Loucy (cell line): ENCODE results near the gene FGF12.

Experiments
- H2AFZ ChIP-seq: fragments of 200-600 bp; sonication (generic); 2 replicates; pipeline ENCODE4 v1.6.0; 2016; ENCODE audit warnings: antibody characterized with exemption, mild to moderate bottlenecking, low read length, moderate library complexity
- H3F3A ChIP-seq: fragments of 200-600 bp; 2 replicates; pipeline ENCODE4 v1.6.0; 2016; ENCODE audit warnings: antibody characterized with exemption, low read depth, mild to moderate bottlenecking
- H3K27me3 ChIP-seq: fragments of 200-600 bp; sonication (generic); 2 replicates; pipeline ENCODE4 v1.6.1; 2014; ENCODE audit warnings: low read length, mild to moderate bottlenecking; ENCODE audit not compliant: insufficient read depth, poor library complexity, severe bottlenecking
- H3K36me3 ChIP-seq: fragments of 200-600 bp; sonication (generic); 2 replicates; pipeline ENCODE4 v1.6.1; 2016; ENCODE audit warnings: low read length; ENCODE audit not compliant: insufficient read depth
- H3K4me1 ChIP-seq: fragments of 200-600 bp; sonication (generic); 2 replicates; pipeline ENCODE4 v1.5.1; 2014; ENCODE audit warnings: low read length, mild to moderate bottlenecking; ENCODE audit not compliant: insufficient read depth, poor library complexity, severe bottlenecking
- H3K4me2 ChIP-seq: fragments of 200-600 bp; sonication (generic); 2 replicates; pipeline ENCODE4 v1.6.0; 2014; ENCODE audit warnings: antibody characterized with exemption, low read length, low read depth, mild to moderate bottlenecking; ENCODE audit not compliant: poor library complexity, severe bottlenecking
- H3K4me3 ChIP-seq: fragments of 200-600 bp; sonication (generic); 2 replicates; pipeline ENCODE4 v1.5.1; 2014; ENCODE audit warnings: low read length, mild to moderate bottlenecking, mixed read lengths; ENCODE audit not compliant: poor library complexity, severe bottlenecking
- H3K79me2 ChIP-seq: fragments of 200-600 bp; sonication (generic); 2 replicates; pipeline ENCODE4 v1.6.1; 2014; ENCODE audit warnings: low read length; ENCODE audit not compliant: insufficient read depth
- H3K9ac ChIP-seq: fragments of 200-600 bp; sonication (generic); 2 replicates; pipeline ENCODE4 v1.6.0; 2014; ENCODE audit warnings: mild to moderate bottlenecking, low read depth, low read length, moderate library complexity; ENCODE audit not compliant: poor library complexity, severe bottlenecking
- H3K9me2 ChIP-seq: fragments of 200-600 bp; sonication (generic); replicated peaks from 2 replicates; pipeline ENCODE4 v1.6.1; 2016; ENCODE audit warnings: low read depth, low read length, mixed read lengths
- H3K9me3 ChIP-seq: fragments of 200-600 bp; sonication (generic); 2 replicates; pipeline ENCODE4 v1.6.1; 2014; ENCODE audit warnings: mild to moderate bottlenecking, antibody characterized with exemption, low read length, low read depth; ENCODE audit not compliant: insufficient read depth
- H4K20me1 ChIP-seq: fragments of 200-600 bp; sonication (generic); 2 replicates; pipeline ENCODE4 v1.6.0; 2014; ENCODE audit warnings: antibody characterized with exemption, low read length, mild to moderate bottlenecking; ENCODE audit not compliant: insufficient read depth, poor library complexity, severe bottlenecking
- EZH2phosphoT487 ChIP-seq: fragments of 200-600 bp; IDR thresholded peaks from 2 replicates; pipeline ENCODE4 v1.6.1; 2018; ENCODE audit warnings: antibody characterized with exemption, mild to moderate bottlenecking, moderate library complexity, borderline replicate concordance
- TF ChIP-seq, protein P1 (sequence below): fragments of 200-600 bp; sonication (generic); conservative IDR thresholded peaks from 2 replicates; pipeline ENCODE4 v1.5.1; 2014; ENCODE audit warnings: mild to moderate bottlenecking, antibody characterized with exemption, low read length

Gene FGF12

DNA sequence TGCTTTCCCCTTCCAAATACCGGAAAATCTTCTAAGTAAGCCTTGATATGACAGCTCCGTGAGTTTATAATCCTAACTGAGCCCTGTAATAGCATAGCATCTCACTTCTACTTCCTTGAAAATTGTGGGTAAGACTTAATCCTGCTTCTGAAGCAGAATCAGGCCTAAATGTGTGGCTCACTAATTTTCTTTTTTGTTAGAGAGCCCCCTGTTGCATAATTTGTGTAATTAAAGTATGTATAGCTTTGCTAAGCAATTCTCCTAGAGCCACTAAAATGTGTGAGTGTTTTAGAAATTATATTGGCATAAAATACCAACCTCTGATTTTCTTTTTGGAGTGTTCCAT lies 304.4 kb downstream of the FGF12 start:
- no peak overlapping the region for H2AFZ ChIP-seq
- H3K36me3 ChIP-seq: no peaks in the 10 kb centered on the region
- TF ChIP-seq EZH2phosphoT487: no peak
- TF ChIP-seq, protein P1, sequence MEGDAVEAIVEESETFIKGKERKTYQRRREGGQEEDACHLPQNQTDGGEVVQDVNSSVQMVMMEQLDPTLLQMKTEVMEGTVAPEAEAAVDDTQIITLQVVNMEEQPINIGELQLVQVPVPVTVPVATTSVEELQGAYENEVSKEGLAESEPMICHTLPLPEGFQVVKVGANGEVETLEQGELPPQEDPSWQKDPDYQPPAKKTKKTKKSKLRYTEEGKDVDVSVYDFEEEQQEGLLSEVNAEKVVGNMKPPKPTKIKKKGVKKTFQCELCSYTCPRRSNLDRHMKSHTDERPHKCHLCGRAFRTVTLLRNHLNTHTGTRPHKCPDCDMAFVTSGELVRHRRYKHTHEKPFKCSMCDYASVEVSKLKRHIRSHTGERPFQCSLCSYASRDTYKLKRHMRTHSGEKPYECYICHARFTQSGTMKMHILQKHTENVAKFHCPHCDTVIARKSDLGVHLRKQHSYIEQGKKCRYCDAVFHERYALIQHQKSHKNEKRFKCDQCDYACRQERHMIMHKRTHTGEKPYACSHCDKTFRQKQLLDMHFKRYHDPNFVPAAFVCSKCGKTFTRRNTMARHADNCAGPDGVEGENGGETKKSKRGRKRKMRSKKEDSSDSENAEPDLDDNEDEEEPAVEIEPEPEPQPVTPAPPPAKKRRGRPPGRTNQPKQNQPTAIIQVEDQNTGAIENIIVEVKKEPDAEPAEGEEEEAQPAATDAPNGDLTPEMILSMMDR: peak; percentile 58
- H3K9ac ChIP-seq: no peak overlapping the region
- no peaks in the 10 kb centered on the region for H3K9me3 ChIP-seq
- no peak overlapping the region for H3K4me2 ChIP-seq
- H3F3A ChIP-seq: no peaks in the 10 kb centered on the region
- no peaks in the 10 kb centered on the region for H3K27me3 ChIP-seq
- H3K4me1 ChIP-seq: no peaks in the 10 kb centered on the region
- H4K20me1 ChIP-seq: no peaks in the 10 kb centered on the region
- H3K79me2 ChIP-seq: no peaks in the 10 kb centered on the region
- no peak overlapping the region for H3K4me3 ChIP-seq
- H3K9me2 ChIP-seq: no peaks in the 10 kb centered on the region

DNA sequence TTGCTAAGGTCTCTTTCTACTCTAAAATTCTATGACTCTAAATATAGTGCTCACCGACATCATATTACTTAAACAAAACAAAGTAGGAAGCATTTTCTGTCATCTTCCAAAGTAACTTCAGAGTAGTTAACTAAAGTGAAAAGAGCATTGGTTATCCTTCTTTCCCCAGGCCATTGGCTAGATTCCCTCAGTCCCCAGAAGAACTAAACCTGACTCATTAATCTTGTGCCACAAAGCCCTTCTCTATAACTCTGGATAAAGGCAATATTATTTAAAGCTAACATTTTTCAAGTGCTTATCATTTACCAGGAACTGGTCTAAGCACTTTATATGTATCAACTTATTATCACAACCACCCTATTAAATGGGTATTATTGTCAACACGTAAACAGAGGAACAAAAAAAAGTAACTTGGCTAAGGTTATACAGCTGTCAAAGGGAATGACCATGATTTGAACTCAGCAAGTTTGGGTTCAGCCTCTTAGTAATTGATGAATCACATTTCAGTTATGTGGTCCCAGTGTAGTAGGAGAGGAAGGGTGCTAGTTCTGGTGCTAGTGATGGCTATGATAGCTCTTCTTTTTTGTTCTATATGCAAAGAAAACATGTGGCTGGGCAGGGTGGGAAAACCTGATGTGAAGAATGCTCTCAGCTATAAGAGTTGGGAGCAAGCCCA lies 304.9 kb downstream of the FGF12 start:
- Histone ChIP-seq H3K9me3 (no peaks in the 10 kb centered on the region), H2AFZ (no peak overlapping the region), H3F3A (no peaks in the 10 kb centered on the region), H3K27me3 (no peaks in the 10 kb centered on the region), H3K79me2 (no peaks in the 10 kb centered on the region), H3K4me3 (no peak overlapping the region), H3K4me1 (no peaks in the 10 kb centered on the region), H3K36me3 (no peaks in the 10 kb centered on the region), H4K20me1 (no peaks in the 10 kb centered on the region), H3K4me2 (no peak overlapping the region), H3K9me2 (no peaks in the 10 kb centered on the region), H3K9ac (no peak overlapping the region)
- TF ChIP-seq EZH2phosphoT487: no peak
- TF ChIP-seq, protein P1: no peak

DNA sequence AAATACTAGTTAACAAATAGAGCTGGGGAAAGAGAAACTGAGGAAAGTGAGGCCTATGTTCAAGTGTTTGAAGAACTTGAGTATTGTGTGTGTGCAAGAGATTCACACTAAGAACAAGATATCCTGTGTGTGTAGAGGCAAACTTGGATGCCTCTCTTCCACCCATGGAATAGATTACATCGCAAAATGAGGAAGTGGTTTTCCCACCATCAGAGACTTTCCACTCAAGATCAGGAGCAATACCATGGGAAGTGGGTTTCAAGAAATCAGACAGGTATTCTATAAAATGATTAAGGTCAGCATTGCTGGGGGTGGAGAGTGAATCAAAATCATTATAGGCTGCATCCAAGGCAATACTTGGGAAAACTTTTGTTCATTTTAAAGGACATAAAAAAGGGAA lies 308.0 kb downstream of the FGF12 start:
- TF ChIP-seq, protein P1: no peak
- TF ChIP-seq EZH2phosphoT487: no peak
- H4K20me1 ChIP-seq: no peaks in the 10 kb centered on the region
- no peak overlapping the region for H2AFZ ChIP-seq
- H3K4me3 ChIP-seq: no peak overlapping the region
- no peak overlapping the region for H3K9ac ChIP-seq
- no peaks in the 10 kb centered on the region for H3F3A ChIP-seq
- no peaks in the 10 kb centered on the region for H3K36me3 ChIP-seq
- H3K4me2 ChIP-seq: no peak overlapping the region
- no peaks in the 10 kb centered on the region for H3K4me1 ChIP-seq
- H3K27me3 ChIP-seq: no peaks in the 10 kb centered on the region
- H3K79me2 ChIP-seq: no peaks in the 10 kb centered on the region
- no peaks in the 10 kb centered on the region for H3K9me2 ChIP-seq
- no peaks in the 10 kb centered on the region for H3K9me3 ChIP-seq
